Measurements from ENCODE around the gene CNTN5. TPM values are rescaled to one million over a fixed set of nuclear protein-coding genes. Genes with fewer than 3 reads are reported as not detected.

The CNTN5 gene
- total RNA-seq (2014; rRNA removed; shearing (Covaris generic); ENCODE audit: low replicate concordance), result not detected in 2 replicates

DNA sequence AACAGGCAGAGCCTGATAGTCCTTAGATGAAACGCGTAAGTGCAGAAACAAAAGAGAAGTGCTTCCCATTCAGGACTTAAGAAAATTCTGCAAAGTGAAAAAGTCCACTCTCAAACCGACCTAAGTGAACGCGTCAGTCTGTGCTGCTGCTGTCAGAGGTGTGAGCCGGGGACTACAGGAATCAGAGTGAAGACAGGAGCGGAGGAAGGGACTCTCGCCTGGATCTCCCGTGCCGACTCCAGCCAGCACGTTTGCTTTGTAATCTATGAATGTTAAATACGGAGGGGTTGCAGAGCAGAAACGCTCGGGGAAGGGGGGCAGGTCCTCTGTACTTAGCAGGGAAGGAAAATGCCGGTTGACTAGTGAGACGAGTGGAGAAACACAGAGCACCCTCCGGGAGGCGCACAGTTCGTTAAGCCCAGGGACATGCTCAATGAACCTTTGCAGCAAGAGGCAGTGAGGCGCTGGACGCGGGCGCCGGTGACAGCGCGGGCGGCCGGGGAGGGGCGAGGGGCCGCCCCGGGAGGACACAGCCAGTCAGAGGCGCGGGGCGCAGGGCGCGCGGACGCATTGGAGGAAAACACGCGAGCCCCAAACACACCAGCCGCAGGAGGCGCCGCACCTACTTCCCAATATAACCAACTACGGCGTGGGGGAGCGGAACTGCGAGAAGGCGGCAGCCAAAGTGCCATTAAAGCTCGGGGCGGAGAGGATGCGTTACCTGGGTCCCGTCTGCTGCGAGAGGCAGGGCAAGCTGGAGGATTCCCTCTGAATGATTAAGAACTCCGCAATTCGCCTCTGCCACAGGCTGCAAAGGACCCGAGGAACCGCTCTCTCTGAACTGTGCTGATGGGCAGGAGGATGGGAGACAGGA lies at the start of gene CNTN5:
TSS of gene CNTN5 (plus strand) at position 598 of the 874 bp plus-strand sequence.
- Histone ChIP-seq H3K4me2 (ENCODE audit: low read depth, low read length, poor library complexity, severe bottlenecking) (no peak within 1 kb of the TSS), H3K9me3 (ENCODE audit: low read length) (peaks cover 18% of the 10 kb centered on the region), H3K79me2 (ENCODE audit: low read length) (no peaks in the 10 kb centered on the region), H3K9ac (ENCODE audit: low read length) (no peak within 1 kb of the TSS), H2AFZ (ENCODE audit: low read length) (no peak within 1 kb of the TSS), H3K9me2 (replicated peaks; ENCODE audit: insufficient read depth, low read length) (peaks cover 4% of the 10 kb centered on the region), H3K36me3 (ENCODE audit: insufficient read depth, low read length) (no peaks in the 10 kb centered on the region), H3K4me3 (ENCODE audit: low read length) (no peak within 1 kb of the TSS), H4K20me1 (ENCODE audit: insufficient read depth, low read depth, low read length) (no peaks in the 10 kb centered on the region), H3K27me3 (ENCODE audit: low read length) (no peaks in the 10 kb centered on the region), H3K27ac (ENCODE audit: low read length) (no peak within 1 kb of the TSS), H3K4me1 (ENCODE audit: low read length) (no peaks in the 10 kb centered on the region)
- no peak for DNase-seq

GRCh38 chr11:98979205-98979604 lies 41.5 kb upstream of the CNTN5 start:
- H2AFZ ChIP-seq (ENCODE audit: low read length), result no peak overlapping the region
- H3K36me3 ChIP-seq (ENCODE audit: insufficient read depth, low read length), result no peaks in the 10 kb centered on the region
- H3K9me3 ChIP-seq (ENCODE audit: low read length), result peaks cover 64% of the 10 kb centered on the region
- H3K79me2 ChIP-seq (ENCODE audit: low read length), result no peaks in the 10 kb centered on the region
- no peak for DNase-seq
- no peak overlapping the region for H3K4me2 ChIP-seq (ENCODE audit: low read depth, low read length, poor library complexity, severe bottlenecking)
- H3K9me2 ChIP-seq (replicated peaks; ENCODE audit: insufficient read depth, low read length), result no peaks in the 10 kb centered on the region
- H3K4me3 ChIP-seq (ENCODE audit: low read length), result no peak overlapping the region
- no peak overlapping the region for H3K9ac ChIP-seq (ENCODE audit: low read length)
- no peaks in the 10 kb centered on the region for H3K27me3 ChIP-seq (ENCODE audit: low read length)
- H3K4me1 ChIP-seq (ENCODE audit: low read length), result no peaks in the 10 kb centered on the region
- H4K20me1 ChIP-seq (ENCODE audit: insufficient read depth, low read depth, low read length), result no peaks in the 10 kb centered on the region
- no peak overlapping the region for H3K27ac ChIP-seq (ENCODE audit: low read length)

- peaks cover 19% of the 10 kb centered on the region for H3K9me3 ChIP-seq (ENCODE audit: low read length)
- H3K4me3 ChIP-seq (ENCODE audit: low read length), result no peak overlapping the region
- DNase-seq, result peak; percentile 92
- H3K27ac ChIP-seq (ENCODE audit: low read length), result no peak overlapping the region
- no peaks in the 10 kb centered on the region for H3K36me3 ChIP-seq (ENCODE audit: insufficient read depth, low read length)
- no peaks in the 10 kb centered on the region for H3K4me1 ChIP-seq (ENCODE audit: low read length)
- H3K9ac ChIP-seq (ENCODE audit: low read length), result no peak overlapping the region
- H3K79me2 ChIP-seq (ENCODE audit: low read length), result no peaks in the 10 kb centered on the region
- no peaks in the 10 kb centered on the region for H3K27me3 ChIP-seq (ENCODE audit: low read length)
- H3K4me2 ChIP-seq (ENCODE audit: low read depth, low read length, poor library complexity, severe bottlenecking), result no peak overlapping the region
- no peak overlapping the region for H2AFZ ChIP-seq (ENCODE audit: low read length)
- no peaks in the 10 kb centered on the region for H3K9me2 ChIP-seq (replicated peaks; ENCODE audit: insufficient read depth, low read length)
- no peaks in the 10 kb centered on the region for H4K20me1 ChIP-seq (ENCODE audit: insufficient read depth, low read depth, low read length)
Measured at GRCh38 chr11:99015634-99016454, 4.9 kb upstream of the CNTN5 start.

- H3K9me3 ChIP-seq (ENCODE audit: low read length), result peaks cover 15% of the 10 kb centered on the region
- H3K27me3 ChIP-seq (ENCODE audit: low read length), result no peaks in the 10 kb centered on the region
- H3K27ac ChIP-seq (ENCODE audit: low read length), result no peak overlapping the region
- H3K36me3 ChIP-seq (ENCODE audit: insufficient read depth, low read length), result no peaks in the 10 kb centered on the region
- no peak overlapping the region for H2AFZ ChIP-seq (ENCODE audit: low read length)
- 0 out of 2 replicates have a peak, but pooled peaks cover 4% of the 10 kb centered on the region for H3K9me2 ChIP-seq (replicated peaks; ENCODE audit: insufficient read depth, low read length)
- no peak overlapping the region for H3K9ac ChIP-seq (ENCODE audit: low read length)
- H3K4me3 ChIP-seq (ENCODE audit: low read length), result no peak overlapping the region
- no peak overlapping the region for H3K4me2 ChIP-seq (ENCODE audit: low read depth, low read length, poor library complexity, severe bottlenecking)
- H3K79me2 ChIP-seq (ENCODE audit: low read length), result no peaks in the 10 kb centered on the region
- DNase-seq, result no peak
- H3K4me1 ChIP-seq (ENCODE audit: low read length), result no peaks in the 10 kb centered on the region
- H4K20me1 ChIP-seq (ENCODE audit: insufficient read depth, low read depth, low read length), result no peaks in the 10 kb centered on the region
Measured at GRCh38 chr11:99019696-99020095, 1.1 kb upstream of the CNTN5 start.

- H3K9me2 ChIP-seq (replicated peaks; ENCODE audit: insufficient read depth, low read length), result no peaks in the 10 kb centered on the region
- no peaks in the 10 kb centered on the region for H4K20me1 ChIP-seq (ENCODE audit: insufficient read depth, low read depth, low read length)
- no peak overlapping the region for H3K27ac ChIP-seq (ENCODE audit: low read length)
- H3K79me2 ChIP-seq (ENCODE audit: low read length), result no peaks in the 10 kb centered on the region
- no peak overlapping the region for H3K4me3 ChIP-seq (ENCODE audit: low read length)
- no peaks in the 10 kb centered on the region for H3K4me1 ChIP-seq (ENCODE audit: low read length)
- H3K36me3 ChIP-seq (ENCODE audit: insufficient read depth, low read length), result no peaks in the 10 kb centered on the region
- H3K9me3 ChIP-seq (ENCODE audit: low read length), result peaks cover 37% of the 10 kb centered on the region
- no peak overlapping the region for H3K9ac ChIP-seq (ENCODE audit: low read length)
- DNase-seq, result no peak
- no peak overlapping the region for H2AFZ ChIP-seq (ENCODE audit: low read length)
- no peaks in the 10 kb centered on the region for H3K27me3 ChIP-seq (ENCODE audit: low read length)
- H3K4me2 ChIP-seq (ENCODE audit: low read depth, low read length, poor library complexity, severe bottlenecking), result no peak overlapping the region
Measured at GRCh38 chr11:99037057-99037456, 16.3 kb downstream of the CNTN5 start.

- Histone ChIP-seq H3K9ac (ENCODE audit: low read length) (no peak overlapping the region), H3K9me3 (ENCODE audit: low read length) (peaks cover 78% of the 10 kb centered on the region), H3K4me1 (ENCODE audit: low read length) (no peaks in the 10 kb centered on the region), H4K20me1 (ENCODE audit: insufficient read depth, low read depth, low read length) (no peaks in the 10 kb centered on the region), H3K27ac (ENCODE audit: low read length) (no peak overlapping the region), H2AFZ (ENCODE audit: low read length) (no peak overlapping the region), H3K9me2 (replicated peaks; ENCODE audit: insufficient read depth, low read length) (no peaks in the 10 kb centered on the region), H3K4me2 (ENCODE audit: low read depth, low read length, poor library complexity, severe bottlenecking) (no peak overlapping the region), H3K79me2 (ENCODE audit: low read length) (no peaks in the 10 kb centered on the region), H3K4me3 (ENCODE audit: low read length) (no peak overlapping the region), H3K27me3 (ENCODE audit: low read length) (no peaks in the 10 kb centered on the region), H3K36me3 (ENCODE audit: insufficient read depth, low read length) (no peaks in the 10 kb centered on the region)
- DNase-seq, result no peak
Measured at GRCh38 chr11:99063331-99063730, 42.6 kb downstream of the CNTN5 start.

- H3K36me3 ChIP-seq (ENCODE audit: insufficient read depth, low read length), result no peaks in the 10 kb centered on the region
- no peak overlapping the region for H3K4me3 ChIP-seq (ENCODE audit: low read length)
- H3K27ac ChIP-seq (ENCODE audit: low read length), result no peak overlapping the region
- H2AFZ ChIP-seq (ENCODE audit: low read length), result no peak overlapping the region
- H3K9me3 ChIP-seq (ENCODE audit: low read length), result peaks cover 69% of the 10 kb centered on the region
- no peaks in the 10 kb centered on the region for H3K4me1 ChIP-seq (ENCODE audit: low read length)
- no peak for DNase-seq
- no peaks in the 10 kb centered on the region for H3K9me2 ChIP-seq (replicated peaks; ENCODE audit: insufficient read depth, low read length)
- H3K27me3 ChIP-seq (ENCODE audit: low read length), result no peaks in the 10 kb centered on the region
- H4K20me1 ChIP-seq (ENCODE audit: insufficient read depth, low read depth, low read length), result no peaks in the 10 kb centered on the region
- H3K4me2 ChIP-seq (ENCODE audit: low read depth, low read length, poor library complexity, severe bottlenecking), result no peak overlapping the region
- H3K9ac ChIP-seq (ENCODE audit: low read length), result no peak overlapping the region
- no peaks in the 10 kb centered on the region for H3K79me2 ChIP-seq (ENCODE audit: low read length)
Measured at GRCh38 chr11:99065121-99065520, 44.4 kb downstream of the CNTN5 start.

GRCh38 chr11:99066618-99067317 lies 46.0 kb downstream of the CNTN5 start:
- peaks cover 65% of the 10 kb centered on the region for H3K9me3 ChIP-seq (ENCODE audit: low read length)

More at GRCh38 chr11:99066618-99067317, 46.0 kb downstream of the CNTN5 start:
- no peaks in the 10 kb centered on the region for H4K20me1 ChIP-seq (ENCODE audit: insufficient read depth, low read depth, low read length)
- H3K27ac ChIP-seq (ENCODE audit: low read length), result no peak overlapping the region
- H3K9me2 ChIP-seq (replicated peaks; ENCODE audit: insufficient read depth, low read length), result no peaks in the 10 kb centered on the region
- no peaks in the 10 kb centered on the region for H3K27me3 ChIP-seq (ENCODE audit: low read length)
- no peak overlapping the region for H2AFZ ChIP-seq (ENCODE audit: low read length)
- H3K36me3 ChIP-seq (ENCODE audit: insufficient read depth, low read length), result no peaks in the 10 kb centered on the region
- H3K4me1 ChIP-seq (ENCODE audit: low read length), result no peaks in the 10 kb centered on the region
- no peak overlapping the region for H3K4me2 ChIP-seq (ENCODE audit: low read depth, low read length, poor library complexity, severe bottlenecking)
- H3K9ac ChIP-seq (ENCODE audit: low read length), result no peak overlapping the region
- DNase-seq, result no peak
- H3K4me3 ChIP-seq (ENCODE audit: low read length), result no peak overlapping the region
- H3K79me2 ChIP-seq (ENCODE audit: low read length), result no peaks in the 10 kb centered on the region
